Neural progenitor cell (in vitro differentiated cells): ENCODE results near the gene SMC2. TPM values are rescaled to one million over a fixed set of nuclear protein-coding genes. Genes with fewer than 3 reads are reported as not detected.

Experiments
- DNase-seq: peaks from one replicate; pipeline ENCODE4 v3.0.0-alpha.2; 2016; ENCODE audit warnings: low spot score
- H2AFZ ChIP-seq: fragments of 200-600 bp; sonication (generic); replicated peaks from 2 replicates; pipeline ENCODE4 v1.6.1; 2016; ENCODE audit warnings: antibody characterized with exemption
- H3F3A ChIP-seq: fragments of 200-600 bp; sonication (generic); 2 replicates; pipeline ENCODE4 v1.6.1; 2016; ENCODE audit warnings: antibody characterized with exemption, low read depth
- H3K27ac ChIP-seq: fragments of 200-600 bp; sonication (generic); 2 replicates; pipeline ENCODE4 v1.5.1; 2016; ENCODE audit warnings: mild to moderate bottlenecking
- H3K27me3 ChIP-seq: fragments of 200-600 bp; sonication (generic); 2 replicates; pipeline ENCODE4 v1.6.1; 2016; ENCODE audit warnings: mild to moderate bottlenecking, moderate library complexity
- H3K36me3 ChIP-seq: fragments of 200-600 bp; sonication (generic); 2 replicates; pipeline ENCODE4 v1.5.1; 2016
- H3K4me1 ChIP-seq: fragments of 200-600 bp; sonication (generic); 2 replicates; pipeline ENCODE4 v1.6.1; 2016; ENCODE audit warnings: mixed run types
- H3K4me2 ChIP-seq: fragments of 200-600 bp; sonication (generic); 2 replicates; pipeline ENCODE4 v1.6.1; 2016
- H3K4me3 ChIP-seq: fragments of 200-600 bp; sonication (generic); 2 replicates; pipeline ENCODE4 v1.5.1; 2016
- H3K79me2 ChIP-seq: fragments of 200-600 bp; sonication (generic); 2 replicates; pipeline ENCODE4 v1.6.1; 2016; ENCODE audit warnings: low read depth
- H3K9ac ChIP-seq: fragments of 200-600 bp; sonication (generic); 2 replicates; pipeline ENCODE4 v1.6.1; 2016
- H3K9me3 ChIP-seq: fragments of 200-600 bp; sonication (generic); 2 replicates; pipeline ENCODE4 v1.5.1; 2016; ENCODE audit warnings: low read depth
- H4K20me1 ChIP-seq: fragments of 200-600 bp; sonication (generic); 2 replicates; pipeline ENCODE4 v1.6.1; 2016; ENCODE audit warnings: low read depth
- H3K27ac Mint-ChIP-seq: 3 replicates; pipeline ENCODE4 v1.8.0; 2021; ENCODE audit warnings: mixed read lengths
- H3K27me3 Mint-ChIP-seq: 2 replicates; pipeline ENCODE4 v1.8.0; 2022; ENCODE audit warnings: low read depth, mild to moderate bottlenecking, inconsistent platforms, moderate library complexity, mixed read lengths; ENCODE audit not compliant: insufficient read depth
- H3K36me3 Mint-ChIP-seq: 3 replicates; pipeline ENCODE4 v1.8.0; 2021; ENCODE audit warnings: mixed read lengths
- H3K4me1 Mint-ChIP-seq: 3 replicates; pipeline ENCODE4 v1.8.0; 2021; ENCODE audit warnings: mixed read lengths
- H3K4me3 Mint-ChIP-seq: 3 replicates; pipeline ENCODE4 v1.8.0; 2021; ENCODE audit warnings: mild to moderate bottlenecking, moderate library complexity, mixed read lengths
- H3K9me3 Mint-ChIP-seq: 3 replicates; pipeline ENCODE4 v1.8.0; 2020; ENCODE audit warnings: mixed read lengths
- CTCF ChIP-seq: fragments of 200-600 bp; sonication (generic); IDR thresholded peaks from 2 replicates; pipeline ENCODE4 v1.5.1; 2017; ENCODE audit warnings: antibody characterized with exemption, mild to moderate bottlenecking
- EZH2 ChIP-seq: fragments of 200-600 bp; sonication (generic); IDR thresholded peaks from 2 replicates; pipeline ENCODE4 v1.6.1; 2017; ENCODE audit warnings: antibody characterized with exemption, mild to moderate bottlenecking, moderate library complexity
- EZH2phosphoT487 ChIP-seq: fragments of 200-600 bp; sonication (generic); IDR thresholded peaks from 2 replicates; pipeline ENCODE4 v1.6.1; 2017; ENCODE audit warnings: antibody characterized with exemption
- total RNA-seq: library from RNA; depleted of rRNA; stranded (reverse); fragments of >200 nt; gene quantifications from 2 replicates; pipeline ENCODE4 v1.2.3, GENCODE V29; 2015; ENCODE audit warnings: low replicate concordance

SMC2 gene
- total RNA-seq, 1 donor from 2014 or later: 46.7 TPM

- no peak overlapping the region for H3K4me3 Mint-ChIP-seq
- H3K36me3 Mint-ChIP-seq: no peaks in the 10 kb centered on the region
- no peak overlapping the region for H3K27ac ChIP-seq
- no peaks in the 10 kb centered on the region for H3K9me3 ChIP-seq
- H3K4me2 ChIP-seq: no peak overlapping the region
- no peaks in the 10 kb centered on the region for H3K36me3 ChIP-seq
- no peak for DNase-seq
- no peak for TF ChIP-seq EZH2phosphoT487
- TF ChIP-seq EZH2: no peak
- TF ChIP-seq CTCF: no peak
- H3K4me1 ChIP-seq: peaks cover 9% of the 10 kb centered on the region
- H2AFZ ChIP-seq: no peak overlapping the region
- H3K4me3 ChIP-seq: no peak overlapping the region
- H3K27ac Mint-ChIP-seq: no peak overlapping the region
- peaks cover 5% of the 10 kb centered on the region for H3F3A ChIP-seq
- peaks cover 2% of the 10 kb centered on the region for H3K27me3 Mint-ChIP-seq
- peaks cover 26% of the 10 kb centered on the region for H3K4me1 Mint-ChIP-seq
- no peaks in the 10 kb centered on the region for H3K9me3 Mint-ChIP-seq
- H3K9ac ChIP-seq: no peak overlapping the region
- no peaks in the 10 kb centered on the region for H3K27me3 ChIP-seq
- H3K79me2 ChIP-seq: peaks cover 28% of the 10 kb centered on the region
- H4K20me1 ChIP-seq: no peaks in the 10 kb centered on the region
Measured at GRCh38 chr9:104090578-104090977, 3.5 kb upstream of the SMC2 start.

- Mint-ChIP-seq H3K4me1 (peaks cover 31% of the 10 kb centered on the region), H3K9me3 (no peaks in the 10 kb centered on the region), H3K36me3 (no peaks in the 10 kb centered on the region), H3K4me3 (no peak overlapping the region), H3K27me3 (peaks cover 2% of the 10 kb centered on the region), H3K27ac (no peak overlapping the region)
- no peaks in the 10 kb centered on the region for H3K36me3 ChIP-seq
- H3K9me3 ChIP-seq: no peaks in the 10 kb centered on the region
- no peaks in the 10 kb centered on the region for H4K20me1 ChIP-seq
- no peak overlapping the region for H2AFZ ChIP-seq
- H3K27me3 ChIP-seq: no peaks in the 10 kb centered on the region
- H3K9ac ChIP-seq: no peak overlapping the region
- DNase-seq: no peak
- H3F3A ChIP-seq: peaks cover 5% of the 10 kb centered on the region
- no peak overlapping the region for H3K4me2 ChIP-seq
- no peak overlapping the region for H3K27ac ChIP-seq
- no peak overlapping the region for H3K4me3 ChIP-seq
- peaks cover 13% of the 10 kb centered on the region for H3K4me1 ChIP-seq
- TF ChIP-seq EZH2phosphoT487 (no peak), EZH2 (no peak), CTCF (no peak)
- peaks cover 33% of the 10 kb centered on the region for H3K79me2 ChIP-seq
Measured at GRCh38 chr9:104091116-104091515, 3.0 kb upstream of the SMC2 start.

- H3K4me3 Mint-ChIP-seq: no peak overlapping the region
- Histone ChIP-seq H3K79me2 (peaks cover 39% of the 10 kb centered on the region), H3K27me3 (no peaks in the 10 kb centered on the region), H3F3A (peaks cover 5% of the 10 kb centered on the region), H3K4me1 (peaks cover 13% of the 10 kb centered on the region), H3K4me3 (no peak overlapping the region), H3K4me2 (peak overlapping the region; percentile 86), H3K36me3 (no peaks in the 10 kb centered on the region), H3K9ac (no peak overlapping the region), H2AFZ (no peak overlapping the region), H3K27ac (no peak overlapping the region), H3K9me3 (no peaks in the 10 kb centered on the region), H4K20me1 (no peaks in the 10 kb centered on the region)
- DNase-seq: peak; percentile 1
- H3K9me3 Mint-ChIP-seq: no peaks in the 10 kb centered on the region
- peaks cover under 1% of the 10 kb centered on the region for H3K36me3 Mint-ChIP-seq
- no peak overlapping the region for H3K27ac Mint-ChIP-seq
- TF ChIP-seq EZH2phosphoT487 (no peak), EZH2 (no peak), CTCF (no peak)
- peaks cover 2% of the 10 kb centered on the region for H3K27me3 Mint-ChIP-seq
- peaks cover 35% of the 10 kb centered on the region for H3K4me1 Mint-ChIP-seq
Measured at GRCh38 chr9:104091708-104092107, 2.4 kb upstream of the SMC2 start.

GRCh38 chr9:104092192-104092591 is 1.9 kb upstream of the SMC2 start:
- H3K9me3 Mint-ChIP-seq: no peaks in the 10 kb centered on the region
- no peak overlapping the region for H2AFZ ChIP-seq
- peaks cover 5% of the 10 kb centered on the region for H3F3A ChIP-seq
- H3K27ac ChIP-seq: no peak overlapping the region
- TF ChIP-seq EZH2phosphoT487 (no peak), EZH2 (no peak), CTCF (no peak)
- H4K20me1 ChIP-seq: no peaks in the 10 kb centered on the region
- no peak overlapping the region for H3K9ac ChIP-seq
- H3K4me1 Mint-ChIP-seq: peaks cover 37% of the 10 kb centered on the region
- H3K4me3 Mint-ChIP-seq: peak overlapping the region; percentile 96
- H3K36me3 Mint-ChIP-seq: peaks cover 2% of the 10 kb centered on the region
- peak overlapping the region; percentile 73 for H3K4me3 ChIP-seq
- peaks cover 13% of the 10 kb centered on the region for H3K4me1 ChIP-seq
- H3K36me3 ChIP-seq: no peaks in the 10 kb centered on the region
- no peaks in the 10 kb centered on the region for H3K27me3 ChIP-seq
- peaks cover 44% of the 10 kb centered on the region for H3K79me2 ChIP-seq
- DNase-seq: no peak
- H3K4me2 ChIP-seq: peak overlapping the region; percentile 86
- H3K9me3 ChIP-seq: no peaks in the 10 kb centered on the region
- H3K27ac Mint-ChIP-seq: no peak overlapping the region
- peaks cover 2% of the 10 kb centered on the region for H3K27me3 Mint-ChIP-seq
